ENCODE measurements around the gene TNNT3. TPM values are rescaled to one million over a fixed set of nuclear protein-coding genes. Genes with fewer than 3 reads are reported as not detected.

TNNT3 gene
- total and polyA plus RNA-seq, 2 of the 4 experiments (the other 2 are of a cell fraction), result not detected

GRCh38 chr11:1891831-1892115 is 27.7 kb upstream of the TNNT3 start, which contains the start of gene PRR33:
Gene PRR33 (minus strand): TSS chr11:1891895. CDS start chr11:1890584, 1,311 bp downstream.
- ATAC-seq (ENCODE audit: low read depth) (no peak), DNase-seq (no peak)
- H2BK20ac ChIP-seq (ENCODE audit: low read depth, low read length), result no peak within 1 kb of the TSS
- H3K4me1 ChIP-seq (ENCODE audit: control insufficient read depth, insufficient read depth, low read length), result no peaks in the 10 kb centered on the region
- H3K23ac ChIP-seq (ENCODE audit: low read depth, low read length), result no peak within 1 kb of the TSS
- H2AFZ ChIP-seq (replicated peaks; ENCODE audit: low read length, poor library complexity), result no peak within 1 kb of the TSS
- in situ Hi-C loops (cut with MboI; ENCODE audit: low sequenced_read_pairs), result no loop called here
- no peak within 1 kb of the TSS for H3K4me3 ChIP-seq (ENCODE audit: insufficient read depth, low read depth, low read length)
- no peaks in the 10 kb centered on the region for H3K36me3 ChIP-seq (ENCODE audit: control insufficient read depth, insufficient read depth, low read length)
- no peaks in the 10 kb centered on the region for H3K79me1 ChIP-seq (ENCODE audit: low read depth in 1 of 2, low read length in 2 of 2)
- no peaks in the 10 kb centered on the region for H3K9me3 ChIP-seq (ENCODE audit: control insufficient read depth, insufficient read depth, low read length)
- intact Hi-C loops (cut with micrococcal nuclease), result no loop called here
- BruUV-seq (replicated peaks), result no TSS peak
- no peaks in the 10 kb centered on the region for H4K20me1 ChIP-seq (ENCODE audit: insufficient read depth, low read length)
- no peak within 1 kb of the TSS for H3K56ac ChIP-seq (ENCODE audit: extremely low read depth, insufficient read depth, low read length)
- POLR2A ChIA-PET (ENCODE audit: unreplicated experiment), result no interaction called here
- H2BK120ac ChIP-seq (ENCODE audit: low read depth, low read length), result no peak within 1 kb of the TSS
- no peaks in the 10 kb centered on the region for H3K9me1 ChIP-seq (ENCODE audit: insufficient read depth, low read length)
- no peak within 1 kb of the TSS for H4K5ac ChIP-seq (ENCODE audit: low read depth, low read length)
- H3K18ac ChIP-seq (ENCODE audit: low read depth, low read length), result no peak within 1 kb of the TSS
- no peak within 1 kb of the TSS for H4K8ac ChIP-seq (ENCODE audit: low read depth in 2 of 2, low read length in 2 of 2)
- H3K14ac ChIP-seq (replicated peaks; ENCODE audit: low read depth, low read length), result no peak within 1 kb of the TSS
- WGBS, 2 experiments (ENCODE audit: extremely low coverage in 2 of 2, insufficient read length in 1 of 2), result no CpG with 5 or more reads among the region's 7 CpGs
- no peak within 1 kb of the TSS for H4K91ac ChIP-seq (ENCODE audit: insufficient read depth, low read depth, low read length)
- no peak within 1 kb of the TSS for H3K4me2 ChIP-seq (ENCODE audit: low read depth, low read length)
- no peak within 1 kb of the TSS for H2AK9ac ChIP-seq (replicated peaks; ENCODE audit: low read depth, low read length, poor library complexity)
- no peak within 1 kb of the TSS for H2BK5ac ChIP-seq (ENCODE audit: low read depth, low read length, poor library complexity, severe bottlenecking)
- CTCF ChIA-PET, result no interaction called here
- no peak for TF ChIP-seq MXI1 (IDR thresholded peaks at IDR 0.05; ENCODE audit: borderline replicate concordance, low read depth, low read length)
- TF ChIP-seq ELK1 (IDR thresholded peaks at IDR 0.05; ENCODE audit: borderline replicate concordance, low read depth, low read length), result no peak
- TF ChIP-seq USF2 (IDR thresholded peaks at IDR 0.05; ENCODE audit: low read depth, low read length), result no peak
- no peak for TF ChIP-seq POLR2A (IDR thresholded peaks at IDR 0.05; ENCODE audit: low read depth, low read length)
- no peak for TF ChIP-seq SMC3 (IDR thresholded peaks at IDR 0.05; ENCODE audit: low read depth, low read length)
- TF ChIP-seq CHD1 (IDR thresholded peaks at IDR 0.05; ENCODE audit: low read depth, low read length), result no peak
- no peak for TF ChIP-seq CTCF (conservative IDR thresholded peaks at IDR 0.05; ENCODE audit: low read depth, low read length)
- peaks cover 25% of the 10 kb centered on the region for H3K27me3 ChIP-seq (ENCODE audit: control insufficient read depth, insufficient read depth, low read length)
- no peak within 1 kb of the TSS for H3K4ac ChIP-seq (ENCODE audit: low read depth, low read length)
- no peak within 1 kb of the TSS for H3K27ac ChIP-seq (ENCODE audit: insufficient read depth, low read length)
- no peak within 1 kb of the TSS for H2BK15ac ChIP-seq (ENCODE audit: low read depth, low read length)
- H3K9ac ChIP-seq (ENCODE audit: low read depth, low read length), result no peak within 1 kb of the TSS
- no peak within 1 kb of the TSS for H2AK5ac ChIP-seq (ENCODE audit: low read depth, low read length)
- dilution Hi-C loops (cut with HindIII; ENCODE audit: low sequenced_read_pairs, unreplicated experiment), result no loop called here

All from IMR-90 (cell line).